ENCODE results near the gene PTPRF.

The PTPRF gene

DNA sequence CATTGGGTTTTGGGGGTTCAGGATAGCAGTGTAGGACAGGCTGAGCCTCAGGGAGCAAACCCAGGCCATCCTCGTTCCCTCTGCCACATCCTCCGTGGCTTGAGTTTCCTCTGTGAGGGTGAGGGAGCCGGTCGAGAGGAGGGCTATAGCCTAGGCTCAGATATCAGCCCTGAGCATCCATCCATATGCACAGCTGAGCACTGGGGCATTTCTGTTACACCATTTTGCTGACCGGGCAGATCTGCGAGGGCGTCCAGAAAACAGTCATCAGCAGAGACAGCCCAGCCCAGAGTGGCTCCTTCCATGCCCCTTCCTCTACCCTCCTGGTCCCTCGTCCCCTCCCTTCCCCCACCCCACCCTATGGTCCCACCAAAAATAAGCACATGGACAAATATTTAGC is 53.5 kb downstream of the PTPRF start:
- no peak for DNase-seq

DNA sequence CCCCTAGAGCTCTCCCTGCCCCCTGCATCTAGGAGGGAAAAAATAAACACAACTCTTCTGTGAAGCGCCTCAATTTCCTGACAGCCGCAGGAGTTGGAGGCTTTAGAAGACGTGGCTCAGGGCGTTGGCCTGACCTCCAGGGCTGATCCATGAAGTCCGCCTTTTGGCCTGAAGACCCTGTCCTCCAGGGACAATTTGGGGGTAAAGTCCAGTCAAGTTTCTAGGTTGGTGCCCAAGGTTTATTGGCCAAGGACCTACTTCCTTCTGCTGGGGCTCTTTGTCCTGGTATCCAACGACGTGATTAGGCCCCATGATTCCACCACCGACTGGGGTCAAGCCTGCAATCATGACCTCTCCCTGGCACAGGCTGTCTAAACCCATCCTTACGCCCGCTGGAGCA is 54.9 kb downstream of the PTPRF start:
- DNase-seq = no peak

DNA sequence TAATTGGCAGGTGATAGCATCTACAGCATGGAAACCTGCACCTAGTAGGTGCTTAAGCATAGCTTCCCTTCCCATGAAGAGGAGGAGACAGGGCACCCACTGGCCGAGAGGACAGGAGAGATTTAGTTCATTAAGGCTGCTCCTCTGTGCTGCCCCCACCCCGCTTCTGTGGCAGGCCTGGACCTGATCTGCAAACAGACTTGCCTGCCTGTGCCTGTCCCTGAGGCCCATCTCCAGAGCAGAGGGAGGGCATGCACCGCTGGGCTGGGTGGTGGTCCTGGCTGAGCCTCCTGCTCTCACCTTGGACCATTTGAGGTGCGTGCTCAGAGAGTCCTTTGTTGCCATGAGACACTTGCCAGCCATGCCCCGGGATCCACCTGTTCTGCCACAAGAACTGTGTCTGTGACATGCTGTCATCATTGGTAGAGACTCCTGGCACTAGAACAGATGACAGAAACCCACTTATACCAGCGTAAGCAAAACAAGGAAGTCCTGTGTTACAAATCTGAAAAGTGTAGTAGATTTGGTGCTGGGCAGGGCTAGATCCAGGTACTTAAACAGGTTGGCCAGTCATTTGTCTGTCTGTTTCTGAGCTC is 55.6 kb downstream of the PTPRF start:
- DNase-seq = peak; percentile 45

DNA sequence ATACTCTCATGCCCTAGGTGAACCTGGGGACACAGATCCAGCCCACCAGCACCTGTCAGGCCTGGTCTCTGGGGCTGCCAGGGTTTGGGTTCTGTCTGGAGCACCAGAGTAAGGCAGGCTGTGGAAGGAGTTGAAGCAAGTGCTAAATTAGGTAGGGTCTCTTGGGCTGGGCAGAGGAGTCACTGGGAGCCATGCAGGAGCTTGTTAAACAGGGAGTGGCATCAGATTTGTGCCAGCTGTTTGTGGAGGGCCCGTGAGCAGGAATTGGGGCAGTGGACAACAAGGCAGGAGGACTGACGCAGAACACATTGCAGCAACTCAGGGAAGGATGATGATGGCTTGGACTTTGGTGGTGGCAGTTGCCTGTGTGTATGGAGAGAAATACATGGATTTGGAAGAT is 56.3 kb downstream of the PTPRF start:
- no peak for DNase-seq

DNA sequence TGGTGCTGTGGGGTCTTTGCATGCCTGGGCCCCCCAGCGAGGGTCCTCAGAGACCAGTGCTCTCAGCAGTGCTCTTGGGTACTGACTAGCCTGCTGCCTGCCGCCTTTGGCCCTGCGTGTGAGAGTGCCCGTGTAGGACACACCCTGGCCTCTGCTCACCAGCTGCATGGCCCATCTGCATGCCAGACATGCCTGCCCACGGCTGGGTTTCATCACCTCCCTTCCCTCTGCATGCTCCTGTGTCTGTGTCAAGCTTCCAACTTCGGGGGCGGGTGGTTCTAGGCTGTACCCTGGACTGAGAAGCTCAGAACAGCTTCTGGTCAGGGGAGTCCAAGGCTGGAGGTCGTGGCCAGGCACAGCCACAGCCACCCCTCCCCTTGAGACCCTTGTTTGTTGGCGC is 56.9 kb downstream of the PTPRF start:
- no peak for DNase-seq

DNA sequence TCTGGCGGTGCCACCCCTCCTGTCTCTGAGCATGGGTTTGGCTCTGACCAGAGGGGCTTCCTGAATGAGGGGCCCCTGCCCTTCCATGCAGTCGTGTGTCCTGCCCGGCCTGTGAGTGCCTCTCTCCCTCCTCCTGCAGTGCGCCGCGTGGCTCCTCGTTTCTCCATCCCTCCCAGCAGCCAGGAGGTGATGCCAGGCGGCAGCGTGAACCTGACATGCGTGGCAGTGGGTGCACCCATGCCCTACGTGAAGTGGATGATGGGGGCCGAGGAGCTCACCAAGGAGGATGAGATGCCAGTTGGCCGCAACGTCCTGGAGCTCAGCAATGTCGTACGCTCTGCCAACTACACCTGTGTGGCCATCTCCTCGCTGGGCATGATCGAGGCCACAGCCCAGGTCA is 57.9 kb downstream of the PTPRF start:
- no peak for DNase-seq

DNA sequence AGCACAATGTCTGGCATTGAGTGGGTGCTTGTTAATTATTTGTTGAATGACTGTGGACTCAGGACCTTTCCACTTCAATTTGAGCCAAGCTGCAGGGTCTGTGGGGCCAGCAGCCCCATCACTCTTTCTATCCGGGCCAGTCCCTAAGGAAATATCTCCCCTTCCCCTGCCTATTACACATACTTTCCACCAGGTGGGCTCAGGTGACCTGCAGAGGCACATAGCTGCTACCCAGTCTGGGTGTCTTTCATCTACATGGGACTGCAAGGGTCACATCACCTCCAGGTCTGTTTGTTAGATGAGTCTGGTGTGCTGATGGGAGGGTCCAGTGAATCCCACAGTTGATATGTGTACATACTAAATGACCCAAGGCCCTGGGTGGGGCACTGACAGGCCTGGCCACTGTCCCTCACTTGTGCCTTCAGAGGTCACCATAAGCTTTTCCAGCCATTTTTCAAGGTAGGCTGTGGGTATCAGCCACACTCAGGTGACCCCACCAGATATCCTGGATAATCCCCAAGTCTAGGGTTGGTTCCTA is 59.8 kb downstream of the PTPRF start:
- DNase-seq = no peak

DNA sequence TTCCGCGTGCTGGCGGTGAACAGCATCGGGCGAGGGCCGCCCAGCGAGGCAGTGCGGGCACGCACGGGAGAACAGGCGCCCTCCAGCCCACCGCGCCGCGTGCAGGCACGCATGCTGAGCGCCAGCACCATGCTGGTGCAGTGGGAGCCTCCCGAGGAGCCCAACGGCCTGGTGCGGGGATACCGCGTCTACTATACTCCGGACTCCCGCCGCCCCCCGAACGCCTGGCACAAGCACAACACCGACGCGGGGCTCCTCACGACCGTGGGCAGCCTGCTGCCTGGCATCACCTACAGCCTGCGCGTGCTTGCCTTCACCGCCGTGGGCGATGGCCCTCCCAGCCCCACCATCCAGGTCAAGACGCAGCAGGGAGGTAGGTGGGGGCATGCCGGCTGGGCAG is 60.5 kb downstream of the PTPRF start:
- DNase-seq = no peak

DNA sequence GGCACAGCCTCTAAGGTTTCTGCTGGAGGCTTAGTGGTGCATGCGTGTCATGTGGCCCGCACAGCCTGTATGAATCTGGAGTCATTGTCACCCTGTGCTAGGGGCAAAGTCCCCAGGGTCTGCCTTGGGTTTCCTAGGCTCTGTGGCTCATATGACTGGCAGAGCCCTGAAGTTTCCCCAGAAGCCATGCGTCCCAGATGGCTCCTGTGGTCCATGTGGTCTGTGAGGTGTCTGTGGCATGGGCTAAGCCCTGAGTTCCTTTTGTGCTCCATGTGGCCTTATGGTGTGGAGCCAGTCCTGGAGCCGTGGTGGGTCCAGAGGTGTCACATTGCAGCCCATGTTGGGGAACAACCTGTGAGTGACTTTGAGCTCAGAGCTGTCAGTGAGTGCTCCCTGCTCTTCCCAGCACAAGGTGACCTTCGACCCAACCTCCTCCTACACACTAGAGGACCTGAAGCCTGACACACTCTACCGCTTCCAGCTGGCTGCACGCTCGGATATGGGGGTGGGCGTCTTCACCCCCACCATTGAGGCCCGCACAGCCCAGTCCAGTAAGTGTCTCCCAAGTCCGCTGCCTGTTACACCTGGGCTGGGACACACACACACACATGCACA is 61.5 kb downstream of the PTPRF start:
- DNase-seq = no peak

DNA sequence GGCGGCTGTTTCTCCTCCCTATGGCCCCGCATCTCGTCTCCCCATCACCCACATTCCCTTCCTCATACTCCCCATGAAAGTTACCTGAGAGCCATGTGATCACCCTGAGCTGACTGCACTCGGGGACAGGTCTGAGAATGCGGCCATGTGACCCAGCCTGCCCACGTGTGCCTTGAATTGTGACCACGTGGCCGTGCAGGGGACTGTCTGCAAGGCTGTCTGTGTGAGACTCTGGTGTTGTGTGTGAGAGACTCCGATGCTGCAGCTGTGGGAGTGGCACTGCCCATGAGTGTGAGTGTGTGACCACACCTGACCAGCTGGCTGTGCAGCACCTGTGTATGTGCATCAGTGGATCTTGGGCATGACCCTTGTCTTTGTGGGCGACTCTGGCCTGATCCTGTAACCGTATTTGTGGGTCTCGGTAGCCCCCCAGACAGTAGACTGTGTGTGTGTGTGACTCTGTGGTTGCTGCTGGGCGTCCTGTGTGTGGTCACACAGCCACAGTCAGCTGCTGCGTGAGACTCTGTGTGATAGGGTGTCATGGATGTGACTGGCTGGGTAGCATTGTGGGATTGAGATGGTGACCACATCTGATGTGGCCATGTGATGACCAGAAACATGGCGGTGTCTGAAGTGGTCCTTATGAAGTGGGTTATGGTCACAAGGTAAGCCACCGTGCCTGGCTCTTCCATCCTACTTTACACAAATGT is 62.4 kb downstream of the PTPRF start:
- DNase-seq = no peak

DNA sequence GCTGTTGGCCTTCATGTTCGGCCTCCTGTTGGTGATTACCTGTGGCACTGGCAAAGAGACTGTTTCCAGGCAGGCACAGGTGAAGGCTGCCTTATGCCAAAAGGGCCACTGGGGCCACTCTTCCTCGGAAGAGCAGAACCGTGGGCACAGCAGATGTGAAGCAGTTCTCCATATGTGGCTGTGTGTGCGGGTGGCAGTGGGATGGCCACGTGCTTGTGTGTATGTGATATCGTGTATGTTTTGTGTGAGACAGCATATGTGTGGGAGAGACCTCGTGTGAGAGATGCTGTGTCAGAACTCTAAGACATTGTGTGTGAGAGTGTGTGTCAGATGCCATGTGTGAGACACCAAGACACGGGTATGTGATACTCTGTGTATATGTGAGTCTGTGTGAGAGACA is 65.9 kb downstream of the PTPRF start:
- DNase-seq = no peak

DNA sequence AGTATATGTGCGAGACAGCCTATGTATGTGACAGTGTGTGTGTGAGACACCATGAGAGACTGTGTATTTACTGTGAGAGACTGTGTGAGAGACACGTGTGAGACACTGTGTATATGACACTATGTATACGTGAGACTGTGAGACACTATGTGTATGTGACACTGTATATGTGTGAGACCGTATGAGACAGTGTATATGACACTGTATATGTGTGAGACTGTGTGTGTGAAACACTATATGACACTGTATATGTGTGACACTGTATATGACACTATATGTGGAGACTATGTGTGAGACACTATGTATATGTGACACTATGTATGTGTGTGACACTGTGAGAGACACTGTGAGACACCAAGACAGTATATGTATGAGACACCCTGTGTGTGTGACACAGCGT is 66.3 kb downstream of the PTPRF start:
- DNase-seq = no peak

DNA sequence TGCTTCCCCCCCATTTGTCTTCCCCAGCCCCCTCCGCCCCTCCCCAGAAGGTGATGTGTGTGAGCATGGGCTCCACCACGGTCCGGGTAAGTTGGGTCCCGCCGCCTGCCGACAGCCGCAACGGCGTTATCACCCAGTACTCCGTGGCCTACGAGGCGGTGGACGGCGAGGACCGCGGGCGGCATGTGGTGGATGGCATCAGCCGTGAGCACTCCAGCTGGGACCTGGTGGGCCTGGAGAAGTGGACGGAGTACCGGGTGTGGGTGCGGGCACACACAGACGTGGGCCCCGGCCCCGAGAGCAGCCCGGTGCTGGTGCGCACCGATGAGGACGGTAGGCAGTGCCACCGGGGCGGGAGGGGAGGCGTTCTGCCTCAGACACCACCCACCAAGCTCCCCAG is 67.0 kb downstream of the PTPRF start:
- no peak for DNase-seq

DNA sequence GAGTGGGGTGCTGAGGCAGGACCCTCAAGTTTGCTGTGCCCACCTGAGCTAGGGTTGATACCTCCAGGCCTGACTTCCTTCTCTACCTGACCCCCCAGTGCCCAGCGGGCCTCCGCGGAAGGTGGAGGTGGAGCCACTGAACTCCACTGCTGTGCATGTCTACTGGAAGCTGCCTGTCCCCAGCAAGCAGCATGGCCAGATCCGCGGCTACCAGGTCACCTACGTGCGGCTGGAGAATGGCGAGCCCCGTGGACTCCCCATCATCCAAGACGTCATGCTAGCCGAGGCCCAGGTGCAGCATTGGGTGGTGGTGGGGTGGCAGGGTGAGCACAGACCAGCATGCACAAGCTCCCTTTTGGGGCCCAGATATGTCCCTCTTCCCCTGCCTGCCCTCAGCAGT is 67.9 kb downstream of the PTPRF start:
- no peak for DNase-seq

DNA sequence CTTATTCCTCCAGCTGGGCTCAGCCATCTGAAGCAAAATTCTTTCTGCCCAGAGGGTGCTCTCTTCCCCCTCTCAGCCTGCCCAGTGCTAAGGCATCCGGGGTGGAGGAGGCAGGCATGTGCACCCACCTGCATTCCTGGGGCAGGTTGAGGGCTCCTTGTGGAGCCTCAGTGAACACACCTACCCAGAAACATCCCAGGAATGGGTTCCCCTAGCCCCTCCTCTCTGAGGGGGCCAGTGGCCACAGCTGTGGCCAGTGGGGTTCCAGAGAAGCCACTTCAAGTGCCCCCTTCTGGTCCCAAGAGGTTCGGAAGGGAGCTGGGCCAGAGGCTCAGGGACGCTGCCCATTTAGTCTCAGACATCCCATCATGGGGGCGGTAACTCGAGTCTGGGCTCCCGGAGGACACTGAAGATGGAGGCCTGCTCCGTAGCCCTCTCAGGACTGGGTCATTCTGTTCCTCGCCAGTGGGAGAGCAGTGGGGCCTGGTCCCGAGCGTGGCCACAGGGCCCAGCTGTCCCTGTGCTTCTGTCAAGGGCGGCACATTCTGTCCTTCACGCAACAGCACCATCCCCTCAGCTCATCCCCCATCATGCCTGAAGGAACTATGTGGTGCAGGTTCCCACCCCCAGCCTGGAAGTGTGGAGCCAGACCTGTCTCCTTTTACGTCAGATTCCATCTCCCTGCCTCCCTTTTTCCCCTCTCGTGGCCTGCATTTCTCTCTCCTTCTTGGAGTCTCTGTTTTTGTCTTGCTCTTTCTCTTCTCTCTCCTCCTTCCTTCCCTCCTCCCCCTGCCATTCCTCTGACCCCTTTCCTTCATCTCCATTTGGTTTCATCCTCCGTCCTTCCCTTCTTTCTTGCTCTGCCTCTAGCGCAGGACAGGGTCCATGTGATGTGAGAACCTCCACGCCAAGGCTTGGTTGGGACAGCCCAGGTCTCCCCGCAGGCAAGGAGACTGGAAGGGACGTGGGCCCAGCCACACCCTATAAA is 69.6 kb downstream of the PTPRF start:
- no peak for DNase-seq

DNA sequence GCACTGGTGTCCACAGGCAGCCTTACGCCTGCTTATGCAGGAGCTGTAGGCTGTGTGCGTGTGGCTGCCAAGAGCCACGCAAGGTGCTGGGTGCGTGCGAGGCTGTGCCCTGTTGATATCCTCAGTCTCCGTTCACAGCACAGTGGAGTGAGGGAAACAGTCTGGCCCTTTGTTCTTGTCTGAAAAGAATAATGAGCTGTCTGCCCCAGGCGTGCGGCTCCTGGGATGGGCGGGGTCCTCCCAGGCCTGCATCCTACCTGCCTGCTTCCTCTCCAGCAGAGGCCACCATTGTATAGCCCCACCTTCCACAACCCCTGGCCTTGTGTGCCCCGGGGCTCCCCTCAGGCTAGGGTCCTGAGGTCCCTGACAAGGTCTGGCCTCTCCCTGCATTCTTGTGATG is 72.3 kb downstream of the PTPRF start:
- no peak for DNase-seq

DNA sequence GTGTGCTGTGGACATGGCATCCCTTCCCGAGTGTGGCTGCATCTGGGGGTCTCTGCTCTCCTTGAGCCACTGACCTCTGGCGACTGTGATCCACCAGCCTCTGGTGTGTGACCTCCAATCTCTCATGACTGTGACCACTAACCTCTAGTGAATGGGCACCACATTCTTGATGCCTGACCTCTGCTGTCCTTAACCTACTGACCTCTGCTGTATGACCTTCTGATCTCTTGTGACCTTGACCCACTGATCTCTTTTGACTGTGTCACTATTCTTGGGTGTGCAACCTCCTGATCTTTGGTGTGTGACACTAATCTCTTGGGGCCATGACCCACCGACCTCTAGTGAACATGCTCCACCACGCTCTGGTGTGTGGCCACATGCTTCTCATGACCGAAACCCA is 73.5 kb downstream of the PTPRF start:
- no peak for DNase-seq

DNA sequence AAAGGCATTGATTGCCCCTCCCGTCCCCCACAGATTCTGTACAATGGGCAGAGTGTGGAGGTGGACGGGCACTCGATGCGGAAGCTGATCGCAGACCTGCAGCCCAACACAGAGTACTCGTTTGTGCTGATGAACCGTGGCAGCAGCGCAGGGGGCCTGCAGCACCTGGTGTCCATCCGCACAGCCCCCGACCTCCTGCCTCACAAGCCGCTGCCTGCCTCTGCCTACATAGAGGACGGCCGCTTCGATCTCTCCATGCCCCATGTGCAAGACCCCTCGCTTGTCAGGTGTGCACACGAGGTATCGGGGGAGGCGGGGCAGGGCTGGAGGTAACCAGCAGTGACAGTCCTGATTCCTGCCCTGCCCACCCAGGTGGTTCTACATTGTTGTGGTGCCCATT is 74.5 kb downstream of the PTPRF start:
- no peak for DNase-seq

DNA sequence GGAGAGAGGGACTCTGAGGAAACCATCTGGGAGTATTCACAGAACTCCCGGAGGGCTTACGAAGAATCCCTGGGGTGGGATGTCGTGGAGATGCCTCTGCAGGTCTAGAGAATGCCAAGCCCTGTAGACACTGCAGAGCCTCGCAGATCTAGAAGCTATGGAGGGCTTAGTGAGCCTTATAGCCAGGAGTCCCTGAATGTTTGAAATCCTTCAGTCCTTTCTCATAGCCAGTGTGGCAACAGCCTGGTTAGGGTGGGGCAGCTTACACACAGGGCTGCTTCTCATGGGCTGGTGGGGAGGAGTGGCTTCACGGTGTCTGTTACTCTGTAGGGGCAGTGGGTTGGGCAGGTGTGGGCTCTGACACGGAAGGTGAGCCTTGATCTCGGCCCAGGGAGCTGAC is 75.1 kb downstream of the PTPRF start:
- no peak for DNase-seq

DNA sequence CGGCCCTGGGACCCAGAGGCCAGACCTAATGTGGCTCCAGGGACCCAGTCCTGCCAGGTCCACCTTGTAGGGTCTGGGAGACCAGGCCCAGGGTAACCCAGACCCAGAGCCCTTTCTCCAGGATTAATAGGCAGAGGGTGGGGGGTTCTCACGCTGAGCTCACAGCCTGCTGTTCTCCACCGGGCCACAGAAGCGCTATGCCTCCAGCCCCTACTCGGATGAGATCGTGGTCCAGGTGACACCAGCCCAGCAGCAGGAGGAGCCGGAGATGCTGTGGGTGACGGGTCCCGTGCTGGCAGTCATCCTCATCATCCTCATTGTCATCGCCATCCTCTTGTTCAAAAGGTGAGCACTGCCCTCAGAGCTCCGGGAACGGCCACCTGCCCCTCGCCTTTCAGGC is 75.9 kb downstream of the PTPRF start:
- DNase-seq = no peak

DNA sequence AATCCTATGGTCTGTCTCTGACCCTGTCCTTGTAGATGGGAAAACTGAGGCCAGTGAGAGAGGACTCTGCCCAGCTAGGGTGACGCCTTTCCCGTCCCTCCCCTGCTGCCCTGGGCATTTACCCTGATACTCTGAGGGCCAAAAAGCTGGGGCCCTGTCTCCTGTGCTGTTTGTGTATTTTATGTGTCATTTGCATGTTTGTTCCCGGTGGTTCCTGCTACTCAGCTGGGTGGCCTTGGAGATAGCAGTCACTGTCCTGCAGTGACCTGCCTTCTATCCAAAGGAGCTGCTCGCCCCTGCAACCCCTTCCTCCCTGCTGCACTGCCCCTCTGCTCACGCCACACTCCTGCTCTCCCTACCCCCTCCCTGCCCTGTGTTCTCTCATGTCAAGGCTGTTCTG is 78.1 kb downstream of the PTPRF start:
- DNase-seq = no peak

DNA sequence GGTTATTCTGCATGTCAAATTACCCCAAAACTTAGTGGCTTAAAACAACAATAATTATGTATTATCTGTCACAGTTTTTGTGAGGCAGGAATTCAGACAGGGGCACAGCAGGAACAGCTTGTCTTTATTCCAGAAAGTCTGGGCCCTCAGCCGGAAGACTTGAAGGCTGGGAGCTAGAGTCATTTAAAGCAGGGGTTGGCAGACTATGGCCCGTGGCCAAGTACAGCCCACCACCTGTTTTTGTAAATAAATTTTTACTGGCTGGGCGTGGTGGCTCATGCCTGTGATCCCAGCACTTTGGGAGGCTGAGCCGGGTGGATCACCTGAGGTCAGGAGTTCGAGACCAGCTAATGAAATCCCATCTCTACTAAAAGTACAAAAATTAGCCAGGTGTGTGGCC is 79.7 kb downstream of the PTPRF start:
- DNase-seq = peak; percentile 10

DNA sequence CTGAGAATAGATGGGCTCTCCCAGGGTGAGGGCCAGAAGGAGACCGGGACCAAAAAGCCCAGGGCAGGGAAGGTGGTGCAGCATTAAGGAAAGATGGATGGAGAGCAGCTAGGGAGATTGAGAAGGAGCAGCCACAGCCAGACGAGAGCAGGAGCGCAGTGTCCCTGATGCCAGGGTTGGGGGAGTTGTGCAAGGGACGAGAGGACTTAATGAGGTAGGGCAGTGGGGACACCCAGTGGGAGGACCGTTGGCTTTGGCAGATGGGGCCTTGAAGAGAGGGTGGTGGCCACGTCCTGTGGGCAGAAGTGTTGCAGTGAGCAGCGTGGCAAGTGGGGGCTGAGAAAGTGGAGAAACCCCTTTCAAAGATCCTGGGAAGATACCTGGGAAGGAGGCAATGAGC is 81.3 kb downstream of the PTPRF start:
- no peak for DNase-seq

All from NCI-H2171 (cell line).